OCI-LY3 (cell line): ENCODE measurements around the gene AKT3.

Source experiments
- CTCF ChIP-seq: fragments of 200-600, 300-600 bp; sonication (generic); IDR thresholded peaks from 2 replicates; pipeline ENCODE4 v1.5.1; 2014; ENCODE audit warnings: antibody characterized with exemption, low read length, low read depth
- EZH2phosphoT487 ChIP-seq: fragments of 200-600 bp; shearing (Covaris generic); IDR thresholded peaks from 2 replicates; pipeline ENCODE4 v1.6.1; 2018; ENCODE audit warnings: antibody characterized with exemption, mixed run types, low read depth

GRCh38 chr1:243639027-243639658 lies 210.9 kb downstream of the AKT3 start:
- TF ChIP-seq CTCF: no peak
- TF ChIP-seq EZH2phosphoT487: no peak
